ENCODE results near the gene RUNX1. TPM values are rescaled to one million over a fixed set of nuclear protein-coding genes. Genes with fewer than 3 reads are reported as not detected.

The RUNX1 gene
- total RNA-seq, 2 donors from 2014 or later: 23.0 to 25.8 TPM

DNA sequence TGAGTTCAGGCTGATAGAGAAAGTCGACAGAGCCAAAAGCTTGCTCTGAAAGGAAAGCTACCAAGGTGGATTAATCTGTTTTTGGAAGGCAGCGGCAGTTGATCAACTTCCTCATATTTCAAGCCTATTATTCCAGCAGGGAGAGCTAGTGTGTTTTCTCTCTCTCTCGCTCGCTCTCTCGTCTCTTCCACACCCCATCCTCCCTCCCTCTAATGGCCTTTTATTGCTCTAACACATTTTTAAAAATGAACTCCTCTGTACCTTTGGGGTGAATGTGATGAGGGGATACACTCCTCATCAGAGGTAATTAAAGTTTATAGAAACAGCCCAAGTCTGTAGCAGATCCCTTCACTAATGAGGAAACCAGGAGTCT, 253.9 kb downstream of the RUNX1 start:
- TF ChIP-seq POLR2AphosphoS5 (IDR thresholded peaks at IDR 0.05) (peak; percentile 69), POLR2A (IDR thresholded peaks at IDR 0.05) (no peak)
- TF ChIP-seq, protein P1, sequence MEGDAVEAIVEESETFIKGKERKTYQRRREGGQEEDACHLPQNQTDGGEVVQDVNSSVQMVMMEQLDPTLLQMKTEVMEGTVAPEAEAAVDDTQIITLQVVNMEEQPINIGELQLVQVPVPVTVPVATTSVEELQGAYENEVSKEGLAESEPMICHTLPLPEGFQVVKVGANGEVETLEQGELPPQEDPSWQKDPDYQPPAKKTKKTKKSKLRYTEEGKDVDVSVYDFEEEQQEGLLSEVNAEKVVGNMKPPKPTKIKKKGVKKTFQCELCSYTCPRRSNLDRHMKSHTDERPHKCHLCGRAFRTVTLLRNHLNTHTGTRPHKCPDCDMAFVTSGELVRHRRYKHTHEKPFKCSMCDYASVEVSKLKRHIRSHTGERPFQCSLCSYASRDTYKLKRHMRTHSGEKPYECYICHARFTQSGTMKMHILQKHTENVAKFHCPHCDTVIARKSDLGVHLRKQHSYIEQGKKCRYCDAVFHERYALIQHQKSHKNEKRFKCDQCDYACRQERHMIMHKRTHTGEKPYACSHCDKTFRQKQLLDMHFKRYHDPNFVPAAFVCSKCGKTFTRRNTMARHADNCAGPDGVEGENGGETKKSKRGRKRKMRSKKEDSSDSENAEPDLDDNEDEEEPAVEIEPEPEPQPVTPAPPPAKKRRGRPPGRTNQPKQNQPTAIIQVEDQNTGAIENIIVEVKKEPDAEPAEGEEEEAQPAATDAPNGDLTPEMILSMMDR (IDR thresholded peaks at IDR 0.05): peak in 2 of 4 experiments; percentile 19 to 34
- Histone ChIP-seq H3K36me3 (no peaks in the 10 kb centered on the region), H3K27ac (peak overlapping the region; percentile 75 to 78), H3K4me1 (replicated peaks) (no peaks in the 10 kb centered on the region), H3K9me3 (no peaks in the 10 kb centered on the region), H3K4me3 (no peak overlapping the region), H3K27me3 (replicated peaks; ENCODE audit: insufficient read depth) (no peaks in the 10 kb centered on the region)
- WGBS: 13% methylated on average over 5 of the region's 5 CpGs
- intact Hi-C loops (cut with DNase I): loop anchor here (5.0 kb wide), 1 partner anchor 92 kb away; no protein-coding TSS in a partner anchor
- peak; percentile 74 for DNase-seq (ENCODE audit: low spot score)

DNA sequence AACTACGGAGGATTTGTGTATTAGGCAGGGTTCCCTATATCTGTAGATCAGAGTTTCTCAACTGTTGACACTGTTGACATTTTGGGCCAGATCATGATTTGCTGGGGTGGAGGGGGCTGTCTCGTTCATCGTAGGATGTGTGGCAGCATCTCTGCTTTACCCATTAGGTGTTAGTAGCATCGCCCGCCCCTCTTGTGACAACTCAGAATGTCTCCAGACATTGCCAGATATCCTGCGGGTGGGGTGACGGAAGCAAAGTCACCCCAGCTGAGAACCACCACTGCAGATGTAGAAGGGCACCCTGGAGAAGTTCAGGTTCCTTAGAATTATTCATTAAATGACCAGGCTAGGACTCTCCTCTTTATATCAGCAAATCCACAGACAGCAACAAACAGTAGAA, 254.4 kb downstream of the RUNX1 start:
- WGBS: 54% methylated on average over 7 of the region's 7 CpGs
- Histone ChIP-seq H3K4me1 (replicated peaks) (no peaks in the 10 kb centered on the region), H3K36me3 (no peaks in the 10 kb centered on the region), H3K9me3 (no peaks in the 10 kb centered on the region), H3K27ac (peak overlapping the region; percentile 75 to 78), H3K27me3 (replicated peaks; ENCODE audit: insufficient read depth) (no peaks in the 10 kb centered on the region), H3K4me3 (no peak overlapping the region)
- TF ChIP-seq POLR2AphosphoS5 (IDR thresholded peaks at IDR 0.05) (no peak), POLR2A (IDR thresholded peaks at IDR 0.05) (no peak)
- TF ChIP-seq, protein P1 (IDR thresholded peaks at IDR 0.05): no peak
- DNase-seq (ENCODE audit: low spot score): no peak
- intact Hi-C loops (cut with DNase I): loop anchor here (5.0 kb wide), 1 partner anchor 93 kb away; no protein-coding TSS in a partner anchor

DNA sequence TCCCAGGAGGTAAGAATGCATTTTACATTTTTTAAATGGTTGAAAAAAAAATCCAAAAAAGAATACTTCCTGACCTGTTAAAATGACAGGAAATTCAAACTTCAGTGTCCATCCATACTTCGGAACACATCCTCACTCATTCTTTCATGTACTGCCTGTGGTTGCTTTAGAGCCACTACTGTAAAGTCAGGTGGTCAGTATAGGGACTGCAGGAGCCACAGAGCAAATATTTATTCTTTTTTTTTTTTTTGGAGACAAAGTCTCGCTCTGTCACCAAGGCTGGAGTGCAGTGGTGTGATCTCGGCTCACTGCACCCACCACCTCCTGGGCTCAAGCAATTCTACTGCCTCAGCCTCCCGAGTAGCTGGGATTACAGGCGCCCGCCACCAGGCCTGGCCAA, 255.6 kb downstream of the RUNX1 start:
- Histone ChIP-seq H3K27ac (no peak overlapping the region), H3K9me3 (no peaks in the 10 kb centered on the region), H3K4me1 (replicated peaks) (no peaks in the 10 kb centered on the region), H3K27me3 (replicated peaks; ENCODE audit: insufficient read depth) (no peaks in the 10 kb centered on the region), H3K36me3 (no peaks in the 10 kb centered on the region), H3K4me3 (no peak overlapping the region)
- no peak for TF ChIP-seq POLR2AphosphoS5 (IDR thresholded peaks at IDR 0.05)
- no peak for TF ChIP-seq POLR2A (IDR thresholded peaks at IDR 0.05)
- TF ChIP-seq, protein P1 (IDR thresholded peaks at IDR 0.05): no peak
- 87% methylated on average over 6 of the region's 6 CpGs for whole genome bisulfite sequencing
- DNase-seq (ENCODE audit: low spot score): no peak
- intact Hi-C loops (cut with DNase I): no loop called here

DNA sequence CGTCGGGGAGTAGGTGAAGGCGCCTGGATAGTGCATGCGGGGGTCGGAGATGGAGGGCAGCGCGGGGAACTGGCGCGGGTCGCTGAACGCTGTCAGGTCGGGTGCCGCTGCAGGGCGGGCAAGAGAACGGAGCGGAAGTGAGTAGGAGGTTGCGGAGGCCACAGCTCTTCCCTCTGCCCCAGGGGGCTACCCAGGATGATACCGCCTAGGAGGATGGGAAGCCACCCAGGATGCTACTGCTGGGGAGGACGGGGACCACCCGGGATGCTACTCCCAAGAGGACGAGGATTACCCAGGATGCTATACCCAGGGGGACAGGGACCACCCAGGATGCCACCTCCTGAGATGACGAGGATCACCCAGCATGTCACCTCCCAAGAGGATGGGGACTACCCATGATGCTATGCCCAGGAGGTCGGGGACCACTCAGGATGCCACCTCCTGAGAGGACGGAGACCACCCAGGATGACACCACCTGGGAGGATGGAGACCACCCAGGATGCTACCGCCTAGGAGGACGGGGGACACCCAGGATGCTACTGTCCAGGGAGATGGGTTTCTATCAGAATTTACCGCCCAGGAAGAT, 256.5 kb downstream of the RUNX1 start:
- intact Hi-C loops (cut with DNase I): no loop called here
- H3K27me3 ChIP-seq (replicated peaks; ENCODE audit: insufficient read depth): no peaks in the 10 kb centered on the region
- no peak for DNase-seq (ENCODE audit: low spot score)
- H3K4me1 ChIP-seq (replicated peaks): no peaks in the 10 kb centered on the region
- no peak overlapping the region for H3K4me3 ChIP-seq
- H3K27ac ChIP-seq: no peak overlapping the region
- TF ChIP-seq, protein P1 (IDR thresholded peaks at IDR 0.05): no peak
- no peak for TF ChIP-seq POLR2AphosphoS5 (IDR thresholded peaks at IDR 0.05)
- no peak for TF ChIP-seq POLR2A (IDR thresholded peaks at IDR 0.05)
- H3K36me3 ChIP-seq: no peaks in the 10 kb centered on the region
- H3K9me3 ChIP-seq: no peaks in the 10 kb centered on the region
- WGBS: 96% methylated on average over 27 of the region's 27 CpGs
